ENCODE data around the gene ETS1.

- TF ChIP-seq SP1 (IDR thresholded peaks at IDR 0.05) = no peak
- TF ChIP-seq BHLHE40 (IDR thresholded peaks at IDR 0.05; ENCODE audit: borderline replicate concordance) = no peak
- no peak for TF ChIP-seq TARDBP (IDR thresholded peaks at IDR 0.05)
- no peak for TF ChIP-seq FOXK2 (IDR thresholded peaks at IDR 0.05)
- no peak for TF ChIP-seq FOXA1 (IDR thresholded peaks at IDR 0.05)
- TF ChIP-seq ZNF384 (IDR thresholded peaks at IDR 0.05) = no peak
- TF ChIP-seq ELF4 (IDR thresholded peaks at IDR 0.05) = no peak
- no peak for TF ChIP-seq NFRKB (IDR thresholded peaks at IDR 0.05)
- no peak for TF ChIP-seq SUZ12 (IDR thresholded peaks at IDR 0.05)
- no peak for TF ChIP-seq FOXM1 (IDR thresholded peaks at IDR 0.05; ENCODE audit: borderline replicate concordance)
Measured at GRCh38 chr11:128448200-128448886, 139.0 kb downstream of the ETS1 start.

Data from HEK293T (cell line).